Measurements from ENCODE around the gene WSCD1. TPM values are rescaled to one million over a fixed set of nuclear protein-coding genes. Genes with fewer than 3 reads are reported as not detected.

The WSCD1 gene
- total RNA-seq, result 0.72 and 0.81 TPM in 2 replicates

DNA sequence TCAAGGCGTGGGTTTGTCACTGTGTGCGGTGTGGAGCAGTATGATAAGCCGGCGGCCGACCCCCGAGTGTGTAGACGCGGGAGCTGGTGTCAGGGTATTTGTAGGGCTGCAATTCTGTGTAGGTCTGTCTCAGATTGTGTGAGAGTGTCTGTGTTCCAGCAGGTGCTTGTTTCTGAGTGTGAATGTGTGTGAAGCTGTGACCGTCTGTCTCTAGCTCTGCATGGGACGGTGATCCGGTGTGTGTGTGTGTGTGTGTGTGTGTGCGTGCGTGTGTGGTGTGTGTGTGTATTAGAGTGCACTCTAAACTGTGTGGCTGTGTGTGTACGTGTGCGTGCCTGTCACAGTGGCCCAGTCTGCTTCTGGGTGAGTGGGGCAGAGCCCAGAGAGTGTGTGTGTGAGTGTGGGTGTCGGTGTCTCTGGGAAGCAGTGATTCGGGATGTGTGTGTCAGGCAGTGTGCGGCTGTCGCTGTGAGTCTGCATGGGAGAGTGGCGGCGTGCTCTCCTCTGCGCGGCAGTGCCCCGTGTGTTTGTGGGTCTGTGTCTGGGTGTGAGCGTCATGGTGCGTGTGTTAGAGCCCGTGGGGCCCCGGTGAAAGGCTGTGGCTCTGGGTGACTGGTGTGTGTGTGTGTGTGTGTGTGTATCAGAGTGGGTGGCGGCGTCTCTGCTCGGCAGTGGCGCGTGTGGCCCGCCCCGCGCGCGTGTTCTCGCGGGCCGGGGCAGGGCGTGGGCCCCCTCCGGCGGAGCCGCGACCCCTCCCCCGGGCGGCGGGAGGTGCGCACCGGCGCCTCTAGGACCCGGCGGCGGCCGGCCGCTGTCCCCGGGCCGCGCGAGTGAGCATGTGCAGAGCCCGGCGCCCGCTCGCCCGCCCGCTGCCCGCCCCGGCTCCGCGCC, at the start of gene WSCD1:
WSCD1 (plus strand) TSS at position 841 of the 891 bp plus-strand sequence. CDS start 10,280 bp downstream, outside the sequence.

